ENCODE data around the gene DHDH. TPM values are rescaled to one million over a fixed set of nuclear protein-coding genes. Genes with fewer than 3 reads are reported as not detected.

Gene DHDH
- total RNA-seq, 1 donor from 2014 or later = 1.0 TPM

DNA sequence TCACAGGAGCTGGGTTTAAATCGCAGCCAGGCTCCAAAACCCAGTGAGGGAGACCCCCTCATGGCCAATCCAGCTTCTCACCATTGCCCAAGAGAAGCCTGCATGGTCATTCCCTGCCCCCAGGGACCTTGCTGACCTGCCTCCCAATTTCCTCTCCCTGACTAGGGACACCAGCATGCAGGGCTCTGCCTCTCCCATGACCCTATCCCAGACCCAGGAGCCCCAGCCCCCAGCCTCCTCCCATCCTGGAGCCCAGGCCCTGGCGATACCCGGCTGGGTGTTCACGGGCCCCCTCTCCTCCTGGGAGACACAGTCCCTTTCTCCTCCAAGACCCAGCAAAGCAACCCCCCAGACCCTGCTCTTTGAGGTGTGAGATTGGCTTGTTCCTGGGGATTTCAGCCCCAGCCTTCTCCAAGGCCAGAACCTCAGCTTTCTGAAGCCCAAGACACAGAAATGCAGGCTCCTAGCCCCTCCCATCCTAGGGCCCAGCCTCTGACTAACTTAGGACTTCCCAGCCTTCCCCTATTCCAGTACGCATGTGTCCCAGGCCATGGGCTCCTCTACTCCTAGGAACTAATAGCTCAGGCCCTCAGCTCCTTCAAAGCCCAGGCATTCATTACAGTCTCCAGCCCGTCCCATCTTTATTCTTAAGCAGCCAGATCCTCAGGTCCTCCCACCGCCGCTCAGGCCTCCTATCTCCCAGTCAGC is 58.5 kb downstream of the DHDH start:
- no peak for DNase-seq (ENCODE audit: low spot score)
- peak overlapping the region; percentile 97 for H3K4me3 Mint-ChIP-seq (ENCODE audit: unreplicated experiment)
- peak overlapping the region; percentile 72 for H3K27ac Mint-ChIP-seq (ENCODE audit: unreplicated experiment)
- TF ChIP-seq, protein P1, sequence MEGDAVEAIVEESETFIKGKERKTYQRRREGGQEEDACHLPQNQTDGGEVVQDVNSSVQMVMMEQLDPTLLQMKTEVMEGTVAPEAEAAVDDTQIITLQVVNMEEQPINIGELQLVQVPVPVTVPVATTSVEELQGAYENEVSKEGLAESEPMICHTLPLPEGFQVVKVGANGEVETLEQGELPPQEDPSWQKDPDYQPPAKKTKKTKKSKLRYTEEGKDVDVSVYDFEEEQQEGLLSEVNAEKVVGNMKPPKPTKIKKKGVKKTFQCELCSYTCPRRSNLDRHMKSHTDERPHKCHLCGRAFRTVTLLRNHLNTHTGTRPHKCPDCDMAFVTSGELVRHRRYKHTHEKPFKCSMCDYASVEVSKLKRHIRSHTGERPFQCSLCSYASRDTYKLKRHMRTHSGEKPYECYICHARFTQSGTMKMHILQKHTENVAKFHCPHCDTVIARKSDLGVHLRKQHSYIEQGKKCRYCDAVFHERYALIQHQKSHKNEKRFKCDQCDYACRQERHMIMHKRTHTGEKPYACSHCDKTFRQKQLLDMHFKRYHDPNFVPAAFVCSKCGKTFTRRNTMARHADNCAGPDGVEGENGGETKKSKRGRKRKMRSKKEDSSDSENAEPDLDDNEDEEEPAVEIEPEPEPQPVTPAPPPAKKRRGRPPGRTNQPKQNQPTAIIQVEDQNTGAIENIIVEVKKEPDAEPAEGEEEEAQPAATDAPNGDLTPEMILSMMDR (IDR thresholded peaks at IDR 0.05; ENCODE audit: unreplicated experiment) = no peak
- H3K4me1 Mint-ChIP-seq (ENCODE audit: unreplicated experiment) = peaks cover 29% of the 10 kb centered on the region
- peaks cover 13% of the 10 kb centered on the region for H3K27me3 Mint-ChIP-seq (ENCODE audit: unreplicated experiment)
- H3K9me3 Mint-ChIP-seq (ENCODE audit: unreplicated experiment) = no peaks in the 10 kb centered on the region
- H3K36me3 Mint-ChIP-seq (ENCODE audit: low read depth, unreplicated experiment) = peaks cover 22% of the 10 kb centered on the region

GRCh38 chr19:48992581-48993174 is 59.2 kb downstream of the DHDH start:
- TF ChIP-seq, protein P1 (IDR thresholded peaks at IDR 0.05; ENCODE audit: unreplicated experiment) = no peak
- Mint-ChIP-seq H3K9me3 (ENCODE audit: unreplicated experiment) (no peaks in the 10 kb centered on the region), H3K36me3 (ENCODE audit: low read depth, unreplicated experiment) (peaks cover 17% of the 10 kb centered on the region), H3K27me3 (ENCODE audit: unreplicated experiment) (peaks cover 13% of the 10 kb centered on the region), H3K27ac (ENCODE audit: unreplicated experiment) (peak overlapping the region; percentile 72), H3K4me1 (ENCODE audit: unreplicated experiment) (peaks cover 31% of the 10 kb centered on the region), H3K4me3 (ENCODE audit: unreplicated experiment) (peak overlapping the region; percentile 97)
- DNase-seq (ENCODE audit: low spot score) = peak; percentile 13

GRCh38 chr19:48993175-48994034 is 59.9 kb downstream of the DHDH start, which contains the start of the genes GYS1 and RUVBL2:
Gene GYS1 (minus strand): TSS chr19:48993309. CDS start chr19:48993112, 197 bp downstream.
Gene RUVBL2 (plus strand): TSS chr19:48993887. CDS start chr19:48993912, 25 bp downstream.
- peak; percentile 99 for DNase-seq (ENCODE audit: low spot score)
- peaks cover 10% of the 10 kb centered on the region for H3K36me3 Mint-ChIP-seq (ENCODE audit: low read depth, unreplicated experiment)
- peak within 1 kb of the TSS; percentile 97 for H3K27ac Mint-ChIP-seq (ENCODE audit: unreplicated experiment)
- peaks cover 13% of the 10 kb centered on the region for H3K27me3 Mint-ChIP-seq (ENCODE audit: unreplicated experiment)
- H3K9me3 Mint-ChIP-seq (ENCODE audit: unreplicated experiment) = no peaks in the 10 kb centered on the region
- H3K4me1 Mint-ChIP-seq (ENCODE audit: unreplicated experiment) = peaks cover 33% of the 10 kb centered on the region
- peak within 1 kb of the TSS; percentile 99 for H3K4me3 Mint-ChIP-seq (ENCODE audit: unreplicated experiment)
- TF ChIP-seq, protein P1 (IDR thresholded peaks at IDR 0.05; ENCODE audit: unreplicated experiment) = peak; percentile 92

DNA sequence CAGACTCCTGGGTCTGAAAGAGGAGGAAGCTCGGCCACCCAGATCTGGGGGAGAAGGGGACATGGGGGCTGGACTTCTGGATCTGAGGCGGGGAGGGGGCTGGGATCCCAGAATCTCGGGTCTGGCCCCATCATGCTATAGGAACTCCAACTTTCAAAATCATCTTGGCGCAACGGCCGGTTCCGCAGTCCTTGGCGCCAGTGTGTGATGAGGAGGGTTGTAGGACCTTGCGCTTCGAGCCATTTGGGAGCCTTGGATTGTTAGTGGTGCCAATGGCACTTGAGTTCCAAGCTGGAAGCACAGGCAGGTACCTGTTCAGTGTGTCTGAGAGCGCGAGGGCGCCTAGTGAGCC is 60.5 kb downstream of the DHDH start:
- H3K27ac Mint-ChIP-seq (ENCODE audit: unreplicated experiment) = peak overlapping the region; percentile 97
- no peaks in the 10 kb centered on the region for H3K9me3 Mint-ChIP-seq (ENCODE audit: unreplicated experiment)
- H3K27me3 Mint-ChIP-seq (ENCODE audit: unreplicated experiment) = peaks cover 15% of the 10 kb centered on the region
- peak overlapping the region; percentile 99 for H3K4me3 Mint-ChIP-seq (ENCODE audit: unreplicated experiment)
- peaks cover 29% of the 10 kb centered on the region for H3K4me1 Mint-ChIP-seq (ENCODE audit: unreplicated experiment)
- peaks cover 4% of the 10 kb centered on the region for H3K36me3 Mint-ChIP-seq (ENCODE audit: low read depth, unreplicated experiment)
- no peak for DNase-seq (ENCODE audit: low spot score)
- TF ChIP-seq, protein P1 (IDR thresholded peaks at IDR 0.05; ENCODE audit: unreplicated experiment) = no peak

Other genes starting within 250 kb of the DHDH start
- gene FUT2, start 237.7 kb upstream of the DHDH start, total RNA-seq (ENCODE audit: unreplicated experiment) = 1.5 TPM
- gene MAMSTR, start 214.0 kb upstream of the DHDH start, total RNA-seq (ENCODE audit: unreplicated experiment) = 1.5 TPM
- 192 TPM for gene RASIP1, start 193.1 kb upstream of the DHDH start, total RNA-seq (ENCODE audit: unreplicated experiment)
- gene IZUMO1, start 186.8 kb upstream of the DHDH start, total RNA-seq (ENCODE audit: unreplicated experiment) = 3.3 TPM
- gene FUT1, start 181.1 kb upstream of the DHDH start, total RNA-seq (ENCODE audit: unreplicated experiment) = 5.7 TPM
- gene FGF21, start 178.2 kb upstream of the DHDH start, total RNA-seq (ENCODE audit: unreplicated experiment) = not detected
- 35.0 TPM for gene BCAT2, start 122.7 kb upstream of the DHDH start, total RNA-seq (ENCODE audit: unreplicated experiment)
- 65.6 TPM for gene HSD17B14, start 97.2 kb upstream of the DHDH start, total RNA-seq (ENCODE audit: unreplicated experiment)
- gene PLEKHA4, start 65.1 kb upstream of the DHDH start, total RNA-seq (ENCODE audit: unreplicated experiment) = 14.1 TPM
- 65.8 TPM for gene PPP1R15A, start 61.3 kb upstream of the DHDH start, total RNA-seq (ENCODE audit: unreplicated experiment)
- gene TULP2, start 35.0 kb upstream of the DHDH start, total RNA-seq (ENCODE audit: unreplicated experiment) = 4.3 TPM
- gene NUCB1, start 33.4 kb upstream of the DHDH start, total RNA-seq (ENCODE audit: unreplicated experiment) = 244 TPM
- 286 TPM for gene BAX, start 21.2 kb downstream of the DHDH start, total RNA-seq (ENCODE audit: unreplicated experiment)
- gene FTL, start 31.6 kb downstream of the DHDH start, total RNA-seq (ENCODE audit: unreplicated experiment) = 1,109 TPM
- gene GYS1, start 59.6 kb downstream of the DHDH start, total RNA-seq (ENCODE audit: unreplicated experiment) = 45.7 TPM
- 80.6 TPM for gene RUVBL2, start 60.2 kb downstream of the DHDH start, total RNA-seq (ENCODE audit: unreplicated experiment)
- 1.4 TPM for gene LHB, start 83.4 kb downstream of the DHDH start, total RNA-seq (ENCODE audit: unreplicated experiment)
- not detected for gene CGB3, start 90.6 kb downstream of the DHDH start, total RNA-seq (ENCODE audit: unreplicated experiment)
- gene CGB2, start 98.2 kb downstream of the DHDH start, total RNA-seq (ENCODE audit: unreplicated experiment) = not detected
- not detected for gene CGB1, start 103.2 kb downstream of the DHDH start, total RNA-seq (ENCODE audit: unreplicated experiment)
- not detected for gene CGB5, start 110.1 kb downstream of the DHDH start, total RNA-seq (ENCODE audit: unreplicated experiment)
- gene CGB8, start 115.4 kb downstream of the DHDH start, total RNA-seq (ENCODE audit: unreplicated experiment) = not detected
- gene CGB7, start 124.0 kb downstream of the DHDH start, total RNA-seq (ENCODE audit: unreplicated experiment) = not detected
- gene NTF4, start 131.1 kb downstream of the DHDH start, total RNA-seq (ENCODE audit: unreplicated experiment) = not detected
- gene KCNA7, start 139.0 kb downstream of the DHDH start, total RNA-seq (ENCODE audit: unreplicated experiment) = not detected
- 203 TPM for gene SNRNP70, start 151.8 kb downstream of the DHDH start, total RNA-seq (ENCODE audit: unreplicated experiment)
- 5.8 TPM for gene LIN7B, start 180.7 kb downstream of the DHDH start, total RNA-seq (ENCODE audit: unreplicated experiment)
- 0.51 TPM for gene C19orf73, start 185.4 kb downstream of the DHDH start, total RNA-seq (ENCODE audit: unreplicated experiment)
- 19.7 TPM for gene PPFIA3, start 185.8 kb downstream of the DHDH start, total RNA-seq (ENCODE audit: unreplicated experiment)
- gene HRC, start 221.7 kb downstream of the DHDH start, total RNA-seq (ENCODE audit: unreplicated experiment) = 0.72 TPM
- gene TRPM4, start 224.1 kb downstream of the DHDH start, total RNA-seq (ENCODE audit: unreplicated experiment) = 75.3 TPM